Muscle layer of colon (tissue), 2 donors: ENCODE results near the gene HSFX4.

Source experiments
- H3K27ac ChIP-seq: one replicate; pipeline ENCODE4 v1.7.0; 2013; ENCODE audit warnings: low read depth, mild to moderate bottlenecking, low read length, moderate library complexity
- H3K27me3 ChIP-seq, 2 donors: one replicate each; pipeline ENCODE4 v1.7.0; 2013; ENCODE audit warnings: low read length in 2 of 2, mild to moderate bottlenecking in 2 of 2; ENCODE audit not compliant: insufficient read depth in 2 of 2, control insufficient read depth in 1 of 2
- H3K36me3 ChIP-seq: one replicate; pipeline ENCODE4 v1.7.0; 2013; ENCODE audit warnings: mild to moderate bottlenecking, low read length; ENCODE audit not compliant: insufficient read depth
- H3K4me1 ChIP-seq: one replicate; pipeline ENCODE4 v1.7.0; 2013; ENCODE audit warnings: mild to moderate bottlenecking, low read length; ENCODE audit not compliant: insufficient read depth
- H3K4me3 ChIP-seq, 2 donors: one replicate each; pipeline ENCODE4 v1.7.0; 2013; ENCODE audit warnings: low read length in 2 of 2, low read depth in 1 of 2, mild to moderate bottlenecking in 1 of 2, moderate library complexity in 1 of 2
- H3K9ac ChIP-seq: one replicate; pipeline ENCODE4 v1.7.0; 2013; ENCODE audit warnings: low read length
- H3K9me3 ChIP-seq: one replicate; pipeline ENCODE4 v1.7.0; 2013; ENCODE audit warnings: mild to moderate bottlenecking, low read length
- donor health status: abdominal sarcoma.
- donor health status: Adenocarcinoma of cecum.

Gene HSFX4

GRCh38 chrX:149962859-149963757, 33.7 kb downstream of the HSFX4 start:
- H3K9ac ChIP-seq: no peak overlapping the region
- no peaks in the 10 kb centered on the region for H3K27me3 ChIP-seq
- H3K9me3 ChIP-seq: no peaks in the 10 kb centered on the region
- no peaks in the 10 kb centered on the region for H3K36me3 ChIP-seq
- H3K4me1 ChIP-seq: no peaks in the 10 kb centered on the region
- no peak overlapping the region for H3K27ac ChIP-seq
- H3K4me3 ChIP-seq: no peak overlapping the region

GRCh38 chrX:149979126-149979644, 49.8 kb downstream of the HSFX4 start:
- no peaks in the 10 kb centered on the region for H3K36me3 ChIP-seq
- H3K4me3 ChIP-seq: no peak overlapping the region
- H3K9ac ChIP-seq: no peak overlapping the region
- no peaks in the 10 kb centered on the region for H3K9me3 ChIP-seq
- no peaks in the 10 kb centered on the region for H3K27me3 ChIP-seq
- H3K4me1 ChIP-seq: no peaks in the 10 kb centered on the region
- H3K27ac ChIP-seq: no peak overlapping the region
